SK-N-SH (cell line): ENCODE data around the gene CAV1.
A peak's percentile ranks its signal among the peaks of the same experiment; 100 is the strongest.

Source experiments
- GABPA ChIP-seq: IDR thresholded peaks from 2 replicates; pipeline ENCODE4 v1.4.0; 2012; ENCODE audit warnings: low read depth, mild to moderate bottlenecking
- MXI1 ChIP-seq: IDR thresholded peaks from 2 replicates; pipeline ENCODE4 v1.6.1; 2012; ENCODE audit warnings: mild to moderate bottlenecking, low read depth, low read length, improper control_type of control experiment
- NRF1 ChIP-seq: IDR thresholded peaks from 2 replicates; pipeline ENCODE4 v1.6.1; 2012; ENCODE audit warnings: low read depth, mild to moderate bottlenecking, low read length
- REST ChIP-seq: IDR thresholded peaks from 2 replicates; pipeline ENCODE4 v1.6.1; 2012; ENCODE audit warnings: mild to moderate bottlenecking, low read depth, low read length, moderate library complexity
- TCF12 ChIP-seq: IDR thresholded peaks from 2 replicates; pipeline ENCODE4 v1.4.0; 2012
- YY1 ChIP-seq: IDR thresholded peaks from 2 replicates; pipeline ENCODE4 v1.4.0; 2012; ENCODE audit warnings: low read depth, mild to moderate bottlenecking
- TF ChIP-seq, protein P1 (sequence below): fragments of 200-600 bp; sonication (generic); IDR thresholded peaks from 2 replicates; pipeline ENCODE4 v1.6.1; 2017; ENCODE audit warnings: antibody characterized with exemption, mild to moderate bottlenecking, moderate library complexity
- TF ChIP-seq, protein P2 (sequence below): IDR thresholded peaks from 2 replicates; pipeline ENCODE4 v1.4.0; 2012; ENCODE audit warnings: low read depth
- TF ChIP-seq, protein P3 (sequence below): IDR thresholded peaks from 2 replicates; pipeline ENCODE4 v1.4.0; 2012; ENCODE audit warnings: low read depth, borderline replicate concordance

DNA sequence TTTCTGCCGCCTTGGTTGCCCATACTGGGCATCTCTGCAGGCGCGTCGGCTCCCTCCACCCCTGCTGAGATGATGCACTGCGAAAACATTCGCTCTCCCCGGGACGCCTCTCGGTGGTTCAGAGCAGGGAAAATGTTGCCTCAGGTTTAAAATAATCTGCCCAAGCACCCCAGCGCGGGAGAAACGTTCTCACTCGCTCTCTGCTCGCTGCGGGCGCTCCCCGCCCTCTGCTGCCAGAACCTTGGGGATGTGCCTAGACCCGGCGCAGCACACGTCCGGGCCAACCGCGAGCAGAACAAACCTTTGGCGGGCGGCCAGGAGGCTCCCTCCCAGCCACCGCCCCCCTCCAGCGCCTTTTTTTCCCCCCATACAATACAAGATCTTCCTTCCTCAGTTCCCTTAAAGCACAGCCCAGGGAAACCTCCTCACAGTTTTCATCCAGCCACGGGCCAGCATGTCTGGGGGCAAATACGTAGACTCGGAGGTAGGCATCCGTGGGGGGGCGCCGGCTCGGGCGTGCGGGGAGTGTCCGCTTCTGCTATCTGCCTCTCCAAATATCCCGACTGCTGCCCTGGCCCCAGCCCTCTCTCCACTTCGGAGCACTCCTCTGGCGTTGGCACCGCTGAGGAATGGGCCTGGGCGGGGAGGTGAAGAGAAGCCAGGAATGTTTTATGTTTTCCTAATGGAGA is at the start of gene CAV1:
- TF ChIP-seq, protein P1, sequence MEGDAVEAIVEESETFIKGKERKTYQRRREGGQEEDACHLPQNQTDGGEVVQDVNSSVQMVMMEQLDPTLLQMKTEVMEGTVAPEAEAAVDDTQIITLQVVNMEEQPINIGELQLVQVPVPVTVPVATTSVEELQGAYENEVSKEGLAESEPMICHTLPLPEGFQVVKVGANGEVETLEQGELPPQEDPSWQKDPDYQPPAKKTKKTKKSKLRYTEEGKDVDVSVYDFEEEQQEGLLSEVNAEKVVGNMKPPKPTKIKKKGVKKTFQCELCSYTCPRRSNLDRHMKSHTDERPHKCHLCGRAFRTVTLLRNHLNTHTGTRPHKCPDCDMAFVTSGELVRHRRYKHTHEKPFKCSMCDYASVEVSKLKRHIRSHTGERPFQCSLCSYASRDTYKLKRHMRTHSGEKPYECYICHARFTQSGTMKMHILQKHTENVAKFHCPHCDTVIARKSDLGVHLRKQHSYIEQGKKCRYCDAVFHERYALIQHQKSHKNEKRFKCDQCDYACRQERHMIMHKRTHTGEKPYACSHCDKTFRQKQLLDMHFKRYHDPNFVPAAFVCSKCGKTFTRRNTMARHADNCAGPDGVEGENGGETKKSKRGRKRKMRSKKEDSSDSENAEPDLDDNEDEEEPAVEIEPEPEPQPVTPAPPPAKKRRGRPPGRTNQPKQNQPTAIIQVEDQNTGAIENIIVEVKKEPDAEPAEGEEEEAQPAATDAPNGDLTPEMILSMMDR: peak; percentile 43
- 0 out of 2 replicates have a peak, but pooled peaks have one; percentile 21 for TF ChIP-seq NRF1
- TF ChIP-seq, protein P2, sequence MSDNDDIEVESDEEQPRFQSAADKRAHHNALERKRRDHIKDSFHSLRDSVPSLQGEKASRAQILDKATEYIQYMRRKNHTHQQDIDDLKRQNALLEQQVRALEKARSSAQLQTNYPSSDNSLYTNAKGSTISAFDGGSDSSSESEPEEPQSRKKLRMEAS: peak; percentile 81
- TF ChIP-seq REST: peak; percentile 69
- TF ChIP-seq, protein P3, sequence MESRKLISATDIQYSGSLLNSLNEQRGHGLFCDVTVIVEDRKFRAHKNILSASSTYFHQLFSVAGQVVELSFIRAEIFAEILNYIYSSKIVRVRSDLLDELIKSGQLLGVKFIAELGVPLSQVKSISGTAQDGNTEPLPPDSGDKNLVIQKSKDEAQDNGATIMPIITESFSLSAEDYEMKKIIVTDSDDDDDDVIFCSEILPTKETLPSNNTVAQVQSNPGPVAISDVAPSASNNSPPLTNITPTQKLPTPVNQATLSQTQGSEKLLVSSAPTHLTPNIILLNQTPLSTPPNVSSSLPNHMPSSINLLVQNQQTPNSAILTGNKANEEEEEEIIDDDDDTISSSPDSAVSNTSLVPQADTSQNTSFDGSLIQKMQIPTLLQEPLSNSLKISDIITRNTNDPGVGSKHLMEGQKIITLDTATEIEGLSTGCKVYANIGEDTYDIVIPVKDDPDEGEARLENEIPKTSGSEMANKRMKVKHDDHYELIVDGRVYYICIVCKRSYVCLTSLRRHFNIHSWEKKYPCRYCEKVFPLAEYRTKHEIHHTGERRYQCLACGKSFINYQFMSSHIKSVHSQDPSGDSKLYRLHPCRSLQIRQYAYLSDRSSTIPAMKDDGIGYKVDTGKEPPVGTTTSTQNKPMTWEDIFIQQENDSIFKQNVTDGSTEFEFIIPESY: 0 out of 2 replicates have a peak, but pooled peaks have one; percentile 52
- no peak for TF ChIP-seq MXI1
- no peak for TF ChIP-seq GABPA
- TF ChIP-seq YY1: peak; percentile 42; the same call in 1 of the 2 replicates
- peak; percentile 78 for TF ChIP-seq TCF12
